K562 (cell line): ENCODE results near the gene C22orf39. TPM values are rescaled to one million over a fixed set of nuclear protein-coding genes. Genes with fewer than 3 reads are reported as not detected.

ENCODE experiments used
- FOXM1 ChIP-seq, 2 experiments: fragments of 450-650 bp in 1 of 2; sonication (generic) in 1 of 2; formaldehyde crosslinking in 1 of 2; IDR thresholded peaks; 2 replicates each; pipeline versions ENCODE4 v1.6.1 to v1.9.0; 2017 to 2022; ENCODE audit warnings: low read depth in 2 of 2, mild to moderate bottlenecking in 2 of 2, missing genetic modification reagents in 1 of 2, moderate library complexity in 1 of 2
- HNRNPUL1 ChIP-seq: fragments of 200-400 bp; formaldehyde crosslinking; IDR thresholded peaks from 2 replicates; pipeline ENCODE4 v1.6.1; 2017; ENCODE audit warnings: low read length
- JUN ChIP-seq, 2 experiments: sonication (generic) in 1 of 2; formaldehyde crosslinking in 1 of 2; IDR thresholded peaks; 2 replicates each; pipeline versions ENCODE4 v1.6.1 to v1.8.0; 2012 to 2022; ENCODE audit warnings: borderline replicate concordance in 2 of 2, mild to moderate bottlenecking in 2 of 2, improper control_type of control experiment in 1 of 2, low read depth in 1 of 2, low read length in 1 of 2, missing genetic modification reagents in 1 of 2
- SMARCE1 ChIP-seq: fragments of 450-650 bp; IDR thresholded peaks from 2 replicates; pipeline ENCODE4 v1.7.1; 2016; ENCODE audit warnings: mild to moderate bottlenecking
- polyA plus RNA-seq, 8 experiments: library from polyadenylated mRNA; depleted of rRNA in 4 of 8; stranded (reverse) in 5 of 8; unstranded in 3 of 8; fragments of >200 nt; fragmentation: Nextera tagmentation in 2 of 8; fragmentation: Illumina TruSeq in 1 of 8; extraction: Ambion mirVana in 2 of 8; extraction: Trizol in 1 of 8; gene quantifications; 2 replicates each; pipeline versions ENCODE4 v1.2.1 to v1.2.3, GENCODE V29; 2011 to 2014; ENCODE audit warnings: inconsistent platforms in 1 of 8, missing spikeins in 1 of 8
- total RNA-seq, 7 experiments: library from RNA; depleted of rRNA in 6 of 7; stranded (reverse); fragments of >200 nt in 6 of 7; fragmentation: Illumina TruSeq in 2 of 7; extraction: Trizol in 2 of 7; gene quantifications; 2 replicates each; pipeline versions ENCODE4 v1.2.1 to v1.2.3, GENCODE V29; 2011 to 2021; ENCODE audit warnings: low replicate concordance in 1 of 7
- TF ChIP-seq, protein P1 (sequence below): sonication (generic); formaldehyde crosslinking; IDR thresholded peaks from 2 replicates; pipeline ENCODE4 v1.8.1; 2022; ENCODE audit warnings: missing genetic modification reagents
- TF ChIP-seq, protein P2 (sequence below): fragments of 250-450 bp; sonication (Bioruptor Pico); IDR thresholded peaks from 2 replicates; pipeline ENCODE4 v1.4.0; 2020; ENCODE audit warnings: mild to moderate bottlenecking
- TF ChIP-seq, protein P3 (sequence below), 2 experiments: fragments of 150-350 bp in 1 of 2; IDR thresholded peaks; 2 replicates each; pipeline ENCODE4 v1.6.1; 2012 to 2016; ENCODE audit warnings: low read depth in 2 of 2, low read length in 2 of 2, mild to moderate bottlenecking in 1 of 2, moderate library complexity in 1 of 2

C22orf39 gene
- total and polyA plus RNA-seq, 9 of the 15 experiments (the other 6 are each of a cell fraction or from before 2014, with no cell fraction given), result 20.4 to 139 (median 66.8) TPM

DNA sequence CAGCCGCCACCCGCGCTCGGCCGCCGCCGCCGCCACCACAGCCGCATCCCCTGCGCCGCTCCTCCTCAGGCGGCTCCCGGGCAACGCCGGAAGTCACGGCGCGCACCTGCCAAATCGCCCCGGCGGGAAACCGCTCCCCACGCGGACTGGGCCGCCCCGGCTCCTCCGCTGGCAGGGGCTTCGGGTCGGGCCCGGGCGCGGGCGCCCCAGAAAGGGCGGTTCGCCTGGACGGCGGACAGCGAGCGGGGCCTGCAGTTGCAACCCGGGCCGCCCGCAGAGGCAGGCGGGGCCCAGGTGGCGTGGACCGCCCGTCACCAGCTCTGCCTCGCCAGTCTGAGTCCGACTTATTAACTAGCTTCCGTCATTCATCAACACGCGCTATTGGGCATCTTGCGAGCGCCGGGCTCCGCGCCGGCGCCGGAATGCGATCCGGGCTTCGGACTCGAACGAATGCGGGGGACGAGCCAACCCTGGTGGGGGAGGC lies 15.8 kb downstream of the C22orf39 start, which contains the start of gene HIRA (continued):
- TF ChIP-seq JUN (IDR thresholded peaks at IDR 0.05; ENCODE audit: borderline replicate concordance, low read depth, low read length) (peak; percentile 84), JUN (CRISPR knock-in tag; IDR thresholded peaks at IDR 0.05; ENCODE audit: borderline replicate concordance) (no peak), FOXM1 (IDR thresholded peaks at IDR 0.05; ENCODE audit: low read depth) (no peak), FOXM1 (CRISPR knock-in tag; IDR thresholded peaks at IDR 0.05; ENCODE audit: low read depth) (no peak), HNRNPUL1 (no peak), SMARCE1 (no peak)
- TF ChIP-seq, protein P1, sequence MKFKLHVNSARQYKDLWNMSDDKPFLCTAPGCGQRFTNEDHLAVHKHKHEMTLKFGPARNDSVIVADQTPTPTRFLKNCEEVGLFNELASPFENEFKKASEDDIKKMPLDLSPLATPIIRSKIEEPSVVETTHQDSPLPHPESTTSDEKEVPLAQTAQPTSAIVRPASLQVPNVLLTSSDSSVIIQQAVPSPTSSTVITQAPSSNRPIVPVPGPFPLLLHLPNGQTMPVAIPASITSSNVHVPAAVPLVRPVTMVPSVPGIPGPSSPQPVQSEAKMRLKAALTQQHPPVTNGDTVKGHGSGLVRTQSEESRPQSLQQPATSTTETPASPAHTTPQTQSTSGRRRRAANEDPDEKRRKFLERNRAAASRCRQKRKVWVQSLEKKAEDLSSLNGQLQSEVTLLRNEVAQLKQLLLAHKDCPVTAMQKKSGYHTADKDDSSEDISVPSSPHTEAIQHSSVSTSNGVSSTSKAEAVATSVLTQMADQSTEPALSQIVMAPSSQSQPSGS (CRISPR knock-in tag), result no peak
- TF ChIP-seq, protein P2, sequence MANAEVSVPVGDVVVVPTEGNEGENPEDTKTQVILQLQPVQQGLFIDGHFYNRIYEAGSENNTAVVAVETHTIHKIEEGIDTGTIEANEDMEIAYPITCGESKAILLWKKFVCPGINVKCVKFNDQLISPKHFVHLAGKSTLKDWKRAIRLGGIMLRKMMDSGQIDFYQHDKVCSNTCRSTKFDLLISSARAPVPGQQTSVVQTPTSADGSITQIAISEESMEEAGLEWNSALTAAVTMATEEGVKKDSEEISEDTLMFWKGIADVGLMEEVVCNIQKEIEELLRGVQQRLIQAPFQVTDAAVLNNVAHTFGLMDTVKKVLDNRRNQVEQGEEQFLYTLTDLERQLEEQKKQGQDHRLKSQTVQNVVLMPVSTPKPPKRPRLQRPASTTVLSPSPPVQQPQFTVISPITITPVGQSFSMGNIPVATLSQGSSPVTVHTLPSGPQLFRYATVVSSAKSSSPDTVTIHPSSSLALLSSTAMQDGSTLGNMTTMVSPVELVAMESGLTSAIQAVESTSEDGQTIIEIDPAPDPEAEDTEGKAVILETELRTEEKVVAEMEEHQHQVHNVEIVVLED (CRISPR knock-in tag), result peak; percentile 94
- TF ChIP-seq, protein P3, sequence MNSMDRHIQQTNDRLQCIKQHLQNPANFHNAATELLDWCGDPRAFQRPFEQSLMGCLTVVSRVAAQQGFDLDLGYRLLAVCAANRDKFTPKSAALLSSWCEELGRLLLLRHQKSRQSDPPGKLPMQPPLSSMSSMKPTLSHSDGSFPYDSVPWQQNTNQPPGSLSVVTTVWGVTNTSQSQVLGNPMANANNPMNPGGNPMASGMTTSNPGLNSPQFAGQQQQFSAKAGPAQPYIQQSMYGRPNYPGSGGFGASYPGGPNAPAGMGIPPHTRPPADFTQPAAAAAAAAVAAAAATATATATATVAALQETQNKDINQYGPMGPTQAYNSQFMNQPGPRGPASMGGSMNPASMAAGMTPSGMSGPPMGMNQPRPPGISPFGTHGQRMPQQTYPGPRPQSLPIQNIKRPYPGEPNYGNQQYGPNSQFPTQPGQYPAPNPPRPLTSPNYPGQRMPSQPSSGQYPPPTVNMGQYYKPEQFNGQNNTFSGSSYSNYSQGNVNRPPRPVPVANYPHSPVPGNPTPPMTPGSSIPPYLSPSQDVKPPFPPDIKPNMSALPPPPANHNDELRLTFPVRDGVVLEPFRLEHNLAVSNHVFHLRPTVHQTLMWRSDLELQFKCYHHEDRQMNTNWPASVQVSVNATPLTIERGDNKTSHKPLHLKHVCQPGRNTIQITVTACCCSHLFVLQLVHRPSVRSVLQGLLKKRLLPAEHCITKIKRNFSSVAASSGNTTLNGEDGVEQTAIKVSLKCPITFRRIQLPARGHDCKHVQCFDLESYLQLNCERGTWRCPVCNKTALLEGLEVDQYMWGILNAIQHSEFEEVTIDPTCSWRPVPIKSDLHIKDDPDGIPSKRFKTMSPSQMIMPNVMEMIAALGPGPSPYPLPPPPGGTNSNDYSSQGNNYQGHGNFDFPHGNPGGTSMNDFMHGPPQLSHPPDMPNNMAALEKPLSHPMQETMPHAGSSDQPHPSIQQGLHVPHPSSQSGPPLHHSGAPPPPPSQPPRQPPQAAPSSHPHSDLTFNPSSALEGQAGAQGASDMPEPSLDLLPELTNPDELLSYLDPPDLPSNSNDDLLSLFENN (IDR thresholded peaks at IDR 0.05; ENCODE audit: low read depth in 2 of 2, low read length in 2 of 2), result peak in 1 of 2 experiments; percentile 79; a peak in 1 of 4 replicates
